Stimulated activated CD8-positive, alpha-beta memory T cell treated with anti-CD3 and anti-CD28 coated beads, Interleukin-4, amount 100 ng/mL, for 24 hours (primary cell): ENCODE results near the gene CACNA1B.

Experiments
- DNase-seq: peaks from one replicate; pipeline ENCODE4 v3.0.0-alpha.2; 2020; ENCODE audit warnings: low read depth

The CACNA1B gene

GRCh38 chr9:138040446-138041430 lies 163.2 kb downstream of the CACNA1B start:
- DNase-seq = no peak

DNA sequence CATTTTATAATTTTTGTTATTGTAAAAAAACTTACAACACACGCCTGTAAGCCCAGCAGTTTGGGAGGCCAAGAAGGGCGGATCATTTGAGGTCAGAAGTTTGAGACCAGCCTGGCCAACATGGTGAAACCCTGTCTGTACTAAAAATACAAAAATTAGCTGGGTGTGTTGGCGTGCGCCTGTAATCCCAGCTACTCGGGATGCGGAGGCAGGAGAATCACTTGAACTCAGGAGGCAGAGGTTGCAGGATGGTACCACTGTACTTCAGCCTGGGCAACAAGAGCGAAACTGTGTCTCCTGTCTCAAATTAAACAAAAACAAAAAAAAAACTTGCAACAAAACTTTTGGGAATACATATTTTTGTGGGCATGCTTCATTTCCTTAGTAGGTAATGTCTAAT lies 164.6 kb downstream of the CACNA1B start:
- no peak for DNase-seq

- DNase-seq = no peak
Observed at GRCh38 chr9:138042640-138043039, 165.1 kb downstream of the CACNA1B start.

DNA sequence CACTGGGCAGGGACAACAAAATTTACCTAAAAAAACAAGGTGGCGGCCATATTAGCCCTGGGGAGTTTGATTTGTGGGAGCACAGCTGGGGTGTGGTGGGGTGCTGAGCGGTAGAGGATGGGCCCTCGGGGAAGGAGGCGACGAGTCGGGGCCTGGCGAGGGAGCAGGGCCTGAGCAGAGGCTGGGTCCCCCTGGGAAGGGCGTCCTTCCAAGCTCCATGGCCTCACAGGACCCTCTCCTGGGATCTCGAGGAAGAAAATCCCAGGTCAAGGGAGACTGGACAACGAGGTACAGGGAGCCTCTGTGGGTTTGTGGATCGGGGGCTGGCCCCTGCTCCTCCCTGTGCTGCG lies 165.5 kb downstream of the CACNA1B start:
- no peak for DNase-seq

DNA sequence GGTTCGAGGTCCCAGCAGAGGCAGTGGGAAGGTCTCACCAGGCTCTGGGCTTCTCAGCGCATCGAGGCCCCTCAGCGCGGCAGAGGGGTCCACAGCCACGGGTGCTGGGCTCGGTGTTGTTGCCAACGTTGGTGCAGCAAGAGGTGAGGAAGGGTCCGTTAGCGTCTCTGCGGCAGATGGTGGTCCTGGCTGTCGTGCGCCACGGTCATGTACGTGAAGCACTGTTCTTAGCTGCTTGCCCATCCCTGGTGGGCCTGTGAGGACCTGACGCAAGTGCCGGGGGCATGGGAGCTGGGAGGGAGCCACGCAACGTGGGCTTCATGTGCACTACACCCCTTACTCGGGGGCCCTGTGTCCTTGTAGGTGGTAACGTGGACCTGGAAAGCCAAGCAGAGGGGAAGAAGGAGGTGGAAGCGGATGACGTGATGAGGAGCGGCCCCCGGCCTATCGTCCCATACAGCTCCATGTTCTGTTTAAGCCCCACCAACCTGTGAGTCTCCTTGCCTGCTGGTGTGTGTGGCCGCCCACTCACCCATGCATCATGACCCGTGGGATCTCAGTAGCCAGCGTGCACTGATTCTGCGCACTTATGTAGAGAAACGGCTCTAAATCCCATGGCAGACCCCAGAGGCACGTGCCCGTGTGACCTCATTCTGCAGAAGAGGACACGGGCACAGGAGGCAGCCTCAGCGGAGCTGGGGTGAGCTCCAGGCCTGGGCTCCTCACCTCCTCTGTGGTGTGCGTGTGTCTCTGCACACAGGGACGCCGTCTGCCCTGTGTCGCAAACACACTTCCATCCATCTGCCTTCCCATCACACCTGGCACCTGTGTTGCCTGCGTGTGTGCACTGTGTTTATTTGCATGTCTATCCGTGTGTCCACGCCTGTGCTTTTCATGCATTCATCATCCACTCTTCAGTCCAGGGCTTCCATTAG lies 166.1 kb downstream of the CACNA1B start:
- DNase-seq = no peak

DNA sequence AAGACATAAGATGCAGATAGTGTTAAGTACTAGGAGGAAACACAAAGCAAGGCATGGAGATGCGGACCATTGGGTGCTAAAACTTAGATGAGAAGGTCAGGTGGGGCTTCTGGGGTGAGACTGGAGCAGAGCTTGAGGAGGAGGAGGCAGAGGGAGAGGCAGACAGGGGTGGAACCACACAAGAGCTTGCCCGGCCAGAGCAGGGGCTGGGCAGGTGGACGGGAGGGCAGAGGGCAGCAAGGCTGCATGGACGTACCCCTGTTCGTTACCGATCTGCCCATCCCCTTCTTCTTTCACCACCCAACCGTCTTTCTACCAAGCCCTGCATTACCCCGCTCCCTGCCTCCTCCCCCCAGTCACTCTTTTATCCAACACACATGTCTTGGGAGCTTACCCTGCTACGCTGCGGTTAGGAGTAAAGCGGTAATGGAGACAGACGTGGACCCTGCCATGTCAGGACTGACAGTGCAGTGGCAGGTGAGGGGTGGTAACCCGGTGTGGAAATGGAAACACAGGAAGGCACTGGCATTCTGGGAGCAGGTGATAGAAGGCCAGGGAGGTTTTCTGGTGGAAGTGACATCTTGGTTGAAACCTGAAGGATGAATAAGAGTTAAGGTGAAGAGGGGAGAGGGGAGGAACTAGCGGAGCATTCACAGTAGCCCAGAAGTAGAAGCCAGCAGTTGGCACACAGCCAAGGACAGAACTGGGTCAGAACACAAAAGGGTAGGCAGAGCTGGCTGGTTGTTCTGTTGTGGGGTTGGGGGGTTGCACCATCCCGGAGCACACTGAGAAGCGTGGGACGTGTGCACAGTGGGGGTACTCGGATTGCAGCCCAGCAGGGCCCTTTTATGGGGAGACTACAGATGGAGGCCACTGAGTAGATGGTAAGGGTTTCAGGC lies 167.2 kb downstream of the CACNA1B start:
- no peak for DNase-seq

DNA sequence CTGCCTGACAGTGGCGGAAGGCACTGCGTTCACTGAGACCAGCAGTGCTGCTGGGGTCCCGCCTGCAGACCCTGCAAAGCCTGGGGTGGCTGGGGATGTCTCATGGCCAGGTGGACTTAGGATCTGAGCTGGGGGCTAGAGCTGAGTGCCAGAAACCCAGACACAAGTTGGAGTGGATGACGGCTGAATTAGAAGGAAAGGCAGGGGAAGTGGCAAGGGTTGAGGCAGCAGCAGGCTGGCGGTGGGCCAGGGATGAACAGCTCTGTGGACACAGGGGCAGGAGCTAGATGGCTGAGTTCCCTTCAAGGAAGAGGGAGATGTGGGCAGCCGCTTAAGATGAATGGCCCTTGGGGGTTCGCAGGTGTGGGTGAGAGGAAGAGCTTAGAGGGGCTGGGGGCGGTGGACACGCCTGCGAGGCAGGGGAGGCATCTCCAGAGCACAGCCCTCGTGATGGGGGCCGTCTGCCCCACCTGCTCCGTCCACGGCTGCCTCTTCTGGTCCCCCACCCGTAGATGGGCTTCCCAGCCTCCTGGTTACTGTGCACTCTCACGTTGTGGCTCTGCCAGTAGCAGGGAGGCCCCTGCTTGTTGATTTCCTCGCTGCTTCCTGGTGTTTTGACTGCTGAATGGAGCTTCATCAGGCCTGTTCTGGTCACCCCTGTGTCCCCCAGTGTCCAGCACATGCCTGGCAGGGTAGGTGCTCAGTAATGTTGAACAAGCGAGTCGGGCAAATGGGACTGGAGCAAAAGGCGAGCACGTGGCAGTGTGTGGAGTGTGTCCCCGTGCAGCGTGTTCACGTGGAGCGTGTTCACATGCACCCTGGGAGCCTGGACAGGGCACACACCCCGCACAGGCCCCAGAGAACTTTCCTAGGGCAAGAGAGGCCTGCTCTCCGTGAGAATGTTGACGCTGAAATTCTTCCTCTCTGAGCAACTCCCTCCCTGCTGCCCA lies 168.2 kb downstream of the CACNA1B start:
- no peak for DNase-seq

- no peak for DNase-seq
Observed at GRCh38 chr9:138046641-138047301, 169.2 kb downstream of the CACNA1B start.

- DNase-seq = no peak
Observed at GRCh38 chr9:138047469-138048040, 170.0 kb downstream of the CACNA1B start.

- DNase-seq = no peak
Observed at GRCh38 chr9:138048184-138048583, 170.6 kb downstream of the CACNA1B start.

DNA sequence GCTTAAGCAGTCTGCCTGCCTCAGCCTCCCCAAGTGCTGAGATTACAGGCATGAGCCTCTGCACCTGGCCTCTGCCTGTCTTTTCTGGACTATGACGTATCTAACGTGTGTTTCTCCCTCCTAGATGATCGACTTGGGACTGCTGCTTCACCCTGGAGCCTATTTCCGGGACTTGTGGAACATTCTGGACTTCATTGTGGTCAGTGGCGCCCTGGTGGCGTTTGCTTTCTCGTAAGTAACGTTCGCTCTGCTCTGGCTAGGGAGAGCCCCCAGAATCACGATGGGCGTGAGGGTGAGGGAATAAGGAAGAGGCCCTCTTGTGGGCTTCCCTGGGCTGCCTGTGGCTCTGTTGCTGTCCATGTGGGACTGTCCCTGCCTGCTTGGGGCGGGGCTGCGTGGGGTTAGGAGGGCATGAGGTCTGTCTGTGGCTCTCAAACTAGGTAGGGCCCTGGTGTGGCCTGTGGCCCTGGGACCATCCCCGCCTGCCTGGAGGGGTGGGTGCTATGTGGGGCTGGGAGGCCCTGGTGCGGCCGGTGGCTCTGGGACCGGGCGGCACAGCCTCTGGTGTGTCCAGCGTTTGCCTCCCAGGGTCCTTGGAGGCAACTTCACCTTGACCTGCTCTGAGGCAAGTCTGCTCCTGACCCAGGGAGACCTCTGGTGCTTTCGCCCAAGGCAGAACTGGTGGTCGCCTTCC lies 171.7 kb downstream of the CACNA1B start:
- DNase-seq = no peak

DNA sequence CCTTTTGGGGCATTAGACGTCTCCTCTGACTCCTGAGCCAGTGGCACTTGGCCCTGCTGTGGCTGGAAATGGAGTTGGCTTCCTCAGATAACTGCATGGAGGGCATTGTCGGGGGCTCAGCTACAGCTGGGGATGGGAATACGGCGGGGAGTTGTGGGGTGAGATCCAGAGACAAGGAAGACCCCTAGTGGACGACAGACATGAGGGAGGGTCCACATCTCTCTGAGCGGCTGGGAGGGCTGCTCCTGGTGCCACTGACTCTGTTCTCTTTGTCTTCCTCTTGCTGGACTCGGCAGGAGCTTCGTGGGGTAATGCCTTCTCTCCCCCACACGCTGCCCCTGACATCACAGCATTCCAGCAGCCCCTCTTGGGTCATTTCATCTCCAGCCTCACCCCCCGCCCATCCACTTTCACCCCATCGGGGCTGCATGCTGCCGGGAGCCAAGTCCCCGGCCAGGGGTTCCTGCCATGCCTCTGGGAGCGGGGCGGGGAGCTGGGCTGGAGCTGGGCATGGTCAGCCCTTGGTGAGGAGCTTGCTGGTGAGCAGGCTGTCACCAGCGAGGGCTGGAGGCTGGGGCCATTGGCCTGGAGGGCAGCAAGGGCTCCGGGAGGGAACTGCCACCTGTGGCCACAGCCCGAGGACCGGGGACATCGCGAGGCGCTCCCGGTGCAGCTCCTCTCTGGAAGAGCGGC lies 172.3 kb downstream of the CACNA1B start:
- no peak for DNase-seq

DNA sequence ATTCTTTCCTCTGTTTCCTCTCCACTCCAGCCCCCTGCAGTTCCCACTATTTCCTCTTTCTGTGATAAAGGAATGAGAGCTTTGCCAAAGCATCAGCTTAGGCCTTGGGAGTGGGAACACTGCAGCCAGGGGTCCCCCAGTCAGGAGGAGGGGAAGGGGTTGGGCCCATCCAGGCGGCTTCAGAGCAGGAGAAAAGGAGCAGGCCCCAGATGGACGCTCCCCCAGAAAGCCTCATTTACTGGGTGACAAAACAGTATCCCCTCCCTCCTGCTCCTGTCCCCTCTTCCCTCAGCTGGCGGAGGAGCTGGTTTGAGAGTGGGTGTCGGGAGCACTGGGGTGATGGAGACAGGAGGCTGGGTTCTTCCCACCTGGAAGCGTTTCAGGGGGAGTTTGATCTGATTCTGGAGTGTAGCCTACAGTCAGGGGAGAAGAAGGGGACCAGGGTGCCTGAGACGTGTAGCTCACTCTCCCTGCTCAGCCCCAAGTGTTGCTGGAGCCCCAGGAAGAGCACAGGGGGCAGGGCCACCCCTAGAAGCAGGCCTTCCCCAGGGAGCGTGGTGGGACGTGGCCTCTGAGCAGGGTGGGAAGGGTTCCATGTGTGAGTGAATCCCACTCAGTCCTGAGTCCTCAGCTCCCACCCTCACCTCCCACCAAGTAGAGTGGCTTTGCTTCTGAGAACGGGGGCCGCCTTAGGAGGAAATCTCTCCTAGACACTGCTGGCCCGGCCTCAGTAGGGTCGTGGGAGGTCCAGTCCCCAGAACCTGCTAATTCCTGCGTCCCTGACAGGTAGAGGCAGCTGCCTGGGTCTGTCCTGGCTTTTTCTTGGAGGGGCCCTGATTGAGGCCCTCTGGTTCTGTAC lies 173.1 kb downstream of the CACNA1B start:
- no peak for DNase-seq

DNA sequence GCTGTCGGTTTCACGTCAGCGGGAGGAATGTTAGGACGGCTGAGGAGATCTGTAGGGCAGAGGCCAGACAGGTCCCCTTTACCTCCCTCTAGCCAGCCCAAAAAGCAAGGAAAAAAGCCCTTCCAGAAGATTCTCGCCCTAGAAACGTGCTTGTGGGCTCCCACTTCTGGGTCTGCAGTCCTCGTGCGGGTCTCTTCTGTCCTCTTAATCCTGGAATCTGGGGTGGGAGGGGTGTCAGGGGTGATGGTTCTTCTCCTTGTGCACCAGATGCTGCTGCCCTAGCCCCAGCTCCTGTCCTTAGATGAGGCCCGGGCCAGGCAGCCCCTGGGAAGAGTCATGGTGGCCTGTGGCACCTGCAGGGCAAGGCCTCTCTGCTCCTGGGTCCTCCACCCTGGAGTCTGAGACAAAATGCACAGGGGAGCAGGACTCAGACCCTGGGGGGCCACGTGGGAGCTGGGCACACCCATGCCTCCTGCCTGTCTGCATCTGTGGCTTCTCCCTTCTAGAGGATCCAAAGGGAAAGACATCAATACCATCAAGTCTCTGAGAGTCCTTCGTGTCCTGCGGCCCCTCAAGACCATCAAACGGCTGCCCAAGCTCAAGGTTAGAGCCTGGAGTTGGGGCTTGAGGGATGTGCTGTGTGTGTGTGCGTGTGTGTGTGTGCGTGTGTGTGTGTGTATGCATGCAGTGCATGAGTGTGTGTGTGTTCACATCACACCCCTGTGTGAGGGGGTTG lies 174.2 kb downstream of the CACNA1B start:
- no peak for DNase-seq

DNA sequence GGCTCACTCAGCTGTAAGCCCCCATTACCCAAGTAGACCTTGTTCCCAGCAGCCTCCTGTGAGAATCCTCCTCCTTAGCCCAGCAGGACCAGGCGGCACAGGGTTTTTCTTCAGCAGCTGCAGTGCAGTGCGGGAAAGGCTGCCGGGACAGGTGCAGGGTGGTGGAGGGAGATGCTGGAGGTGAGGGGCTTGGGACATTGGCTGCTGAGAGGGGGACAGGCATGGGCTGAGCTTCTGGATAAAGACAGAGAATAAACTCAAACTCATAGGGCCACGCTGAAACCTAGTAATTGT lies 174.7 kb downstream of the CACNA1B start:
- no peak for DNase-seq

DNA sequence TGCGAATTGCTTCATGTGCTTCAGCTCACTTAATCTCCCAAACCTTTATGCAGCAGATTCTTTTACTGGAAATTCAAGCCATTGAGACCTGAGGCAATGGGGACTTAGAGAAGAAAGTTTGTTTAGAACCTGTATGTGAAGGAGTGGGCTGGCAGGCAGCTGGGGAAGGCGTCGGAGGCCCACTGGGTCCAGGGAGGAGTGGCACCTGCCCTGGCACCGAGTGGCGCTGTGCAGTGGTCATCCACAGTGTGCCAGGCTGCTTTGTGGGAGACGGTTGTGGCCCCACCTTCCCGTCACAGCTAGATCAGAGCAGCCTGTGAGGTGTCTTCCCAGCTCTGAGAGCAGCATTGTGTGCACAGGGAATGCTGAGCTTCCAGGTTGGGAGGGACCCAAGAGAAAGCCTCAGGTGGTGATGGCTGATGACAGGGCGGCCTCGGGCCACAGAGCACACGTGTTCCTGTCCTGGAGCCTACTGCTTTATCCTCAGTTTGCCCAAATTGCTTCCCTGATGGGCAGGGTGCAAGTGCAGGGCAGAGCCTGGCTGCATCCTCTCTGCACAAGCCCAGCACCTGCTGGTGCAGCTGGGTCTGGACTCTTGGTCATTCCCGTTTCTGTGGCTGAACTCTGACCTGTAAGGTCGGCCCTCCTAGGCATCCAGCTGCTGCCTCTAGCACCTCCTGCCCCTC lies 175.2 kb downstream of the CACNA1B start:
- no peak for DNase-seq
